OCI-LY1 (cell line): ENCODE results near the gene ARHGAP25.

Experiments used
- H2AFZ ChIP-seq: fragments of 200-600 bp; sonication (generic), shearing (Covaris generic); 2 replicates; pipeline ENCODE4 v1.6.0; 2014; ENCODE audit warnings: antibody characterized with exemption, mild to moderate bottlenecking, low read length
- H3F3A ChIP-seq: fragments of 200-600 bp; sonication (generic), shearing (Covaris generic); 2 replicates; pipeline ENCODE4 v1.6.0; 2014; ENCODE audit warnings: mild to moderate bottlenecking, antibody characterized with exemption, low read length, moderate library complexity; ENCODE audit not compliant: insufficient read depth
- H3K27ac ChIP-seq: fragments of 200-600 bp; sonication (generic); 2 replicates; pipeline ENCODE4 v1.5.1; 2014; ENCODE audit warnings: low read length, mixed run types, mild to moderate bottlenecking, low read depth; ENCODE audit not compliant: poor library complexity, severe bottlenecking
- H3K27me3 ChIP-seq: fragments of 200-600 bp; sonication (generic); 2 replicates; pipeline ENCODE4 v1.6.0; 2014; ENCODE audit warnings: antibody characterized with exemption, mild to moderate bottlenecking, low read length, moderate library complexity; ENCODE audit not compliant: insufficient read depth
- H3K36me3 ChIP-seq: fragments of 200-600 bp; sonication (generic); 2 replicates; pipeline ENCODE4 v1.6.1; 2014; ENCODE audit warnings: mild to moderate bottlenecking, antibody characterized with exemption, low read length, moderate library complexity, mixed read lengths; ENCODE audit not compliant: insufficient read depth
- H3K4me1 ChIP-seq: fragments of 200-600 bp; sonication (generic); 2 replicates; pipeline ENCODE4 v1.5.1; 2014; ENCODE audit warnings: mild to moderate bottlenecking, low read length, moderate library complexity; ENCODE audit not compliant: insufficient read depth, severe bottlenecking
- H3K4me2 ChIP-seq: fragments of 200-600 bp; sonication (generic), shearing (Covaris generic); 2 replicates; pipeline ENCODE4 v1.6.1; 2014; ENCODE audit warnings: low read length
- H3K4me3 ChIP-seq: fragments of 200-600 bp; sonication (generic); 2 replicates; pipeline ENCODE4 v1.5.1; 2014; ENCODE audit warnings: low read length, low read depth, mild to moderate bottlenecking, mixed read lengths; ENCODE audit not compliant: poor library complexity, severe bottlenecking
- H3K79me2 ChIP-seq: fragments of 200-600 bp; shearing (Covaris generic); 2 replicates; pipeline ENCODE4 v1.6.1; 2016; ENCODE audit warnings: mixed run types, low read length, mixed read lengths; ENCODE audit not compliant: insufficient read depth
- H3K9ac ChIP-seq: fragments of 200-600 bp; sonication (generic), shearing (Covaris generic); 2 replicates; pipeline ENCODE4 v1.6.1; 2014; ENCODE audit warnings: mild to moderate bottlenecking, low read length, mixed read lengths
- H3K9me2 ChIP-seq: fragments of 200-600 bp; sonication (generic), shearing (Covaris generic); 2 replicates; pipeline ENCODE4 v1.6.1; 2014; ENCODE audit warnings: low read depth, mild to moderate bottlenecking, low read length, mixed read lengths
- H3K9me3 ChIP-seq: fragments of 200-600 bp; shearing (Covaris generic); 2 replicates; pipeline ENCODE4 v1.6.1; 2014; ENCODE audit warnings: low read length, mixed read lengths
- H4K20me1 ChIP-seq: fragments of 200-600 bp; sonication (generic), shearing (Covaris generic); 2 replicates; pipeline ENCODE4 v1.6.0; 2016; ENCODE audit warnings: mild to moderate bottlenecking, low read length; ENCODE audit not compliant: insufficient read depth
- EZH2 ChIP-seq: fragments of 200-600 bp; sonication (generic), shearing (Covaris generic); IDR thresholded peaks from 2 replicates; pipeline ENCODE4 v1.8.0; 2017; ENCODE audit warnings: borderline replicate concordance, mixed run types, mild to moderate bottlenecking, antibody characterized with exemption, low read length, moderate library complexity, mixed read lengths
- TF ChIP-seq, protein P1 (sequence below): fragments of 200-600 bp; sonication (generic), shearing (Covaris generic); IDR thresholded peaks from 2 replicates; pipeline ENCODE4 v1.5.1; 2017; ENCODE audit warnings: mild to moderate bottlenecking, antibody characterized with exemption, low read length, moderate library complexity, mixed read lengths

ARHGAP25 gene

DNA sequence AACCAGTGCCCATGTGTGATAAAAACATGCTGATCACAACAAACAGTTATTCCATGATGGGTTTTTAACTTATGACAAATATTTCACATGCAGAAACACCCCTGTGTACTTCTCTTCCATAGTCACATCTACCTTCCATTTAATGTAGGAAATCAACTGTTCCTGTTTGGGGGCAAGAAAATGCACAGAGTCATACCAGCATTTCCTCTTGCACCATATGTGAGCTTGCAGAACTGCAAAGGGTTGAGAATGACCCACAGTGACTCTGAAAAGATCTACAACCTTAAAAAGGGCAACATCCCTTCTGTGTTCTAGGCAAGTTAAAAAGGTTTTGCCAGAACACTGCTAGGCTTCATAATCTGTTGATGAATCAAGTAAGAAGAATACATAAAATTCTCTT, 126.7 kb downstream of the ARHGAP25 start:
- no peak overlapping the region for H3K4me3 ChIP-seq
- no peak overlapping the region for H2AFZ ChIP-seq
- H3K9me2 ChIP-seq = no peaks in the 10 kb centered on the region
- H3K9me3 ChIP-seq = no peaks in the 10 kb centered on the region
- H4K20me1 ChIP-seq = no peaks in the 10 kb centered on the region
- H3K4me1 ChIP-seq = no peaks in the 10 kb centered on the region
- no peak overlapping the region for H3K4me2 ChIP-seq
- no peaks in the 10 kb centered on the region for H3K27me3 ChIP-seq
- H3K79me2 ChIP-seq = no peaks in the 10 kb centered on the region
- no peak overlapping the region for H3K9ac ChIP-seq
- TF ChIP-seq, protein P1, sequence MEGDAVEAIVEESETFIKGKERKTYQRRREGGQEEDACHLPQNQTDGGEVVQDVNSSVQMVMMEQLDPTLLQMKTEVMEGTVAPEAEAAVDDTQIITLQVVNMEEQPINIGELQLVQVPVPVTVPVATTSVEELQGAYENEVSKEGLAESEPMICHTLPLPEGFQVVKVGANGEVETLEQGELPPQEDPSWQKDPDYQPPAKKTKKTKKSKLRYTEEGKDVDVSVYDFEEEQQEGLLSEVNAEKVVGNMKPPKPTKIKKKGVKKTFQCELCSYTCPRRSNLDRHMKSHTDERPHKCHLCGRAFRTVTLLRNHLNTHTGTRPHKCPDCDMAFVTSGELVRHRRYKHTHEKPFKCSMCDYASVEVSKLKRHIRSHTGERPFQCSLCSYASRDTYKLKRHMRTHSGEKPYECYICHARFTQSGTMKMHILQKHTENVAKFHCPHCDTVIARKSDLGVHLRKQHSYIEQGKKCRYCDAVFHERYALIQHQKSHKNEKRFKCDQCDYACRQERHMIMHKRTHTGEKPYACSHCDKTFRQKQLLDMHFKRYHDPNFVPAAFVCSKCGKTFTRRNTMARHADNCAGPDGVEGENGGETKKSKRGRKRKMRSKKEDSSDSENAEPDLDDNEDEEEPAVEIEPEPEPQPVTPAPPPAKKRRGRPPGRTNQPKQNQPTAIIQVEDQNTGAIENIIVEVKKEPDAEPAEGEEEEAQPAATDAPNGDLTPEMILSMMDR = no peak
- H3F3A ChIP-seq = no peaks in the 10 kb centered on the region
- H3K27ac ChIP-seq = no peak overlapping the region
- H3K36me3 ChIP-seq = no peaks in the 10 kb centered on the region

GRCh38 chr2:68862889-68863288, 128.3 kb downstream of the ARHGAP25 start:
- no peaks in the 10 kb centered on the region for H4K20me1 ChIP-seq
- no peaks in the 10 kb centered on the region for H3K36me3 ChIP-seq
- H3F3A ChIP-seq = no peaks in the 10 kb centered on the region
- H3K4me2 ChIP-seq = no peak overlapping the region
- no peak overlapping the region for H2AFZ ChIP-seq
- H3K9me3 ChIP-seq = no peaks in the 10 kb centered on the region
- no peaks in the 10 kb centered on the region for H3K27me3 ChIP-seq
- no peak overlapping the region for H3K9ac ChIP-seq
- H3K4me3 ChIP-seq = no peak overlapping the region
- TF ChIP-seq, protein P1 = no peak
- no peak for TF ChIP-seq EZH2
- no peak overlapping the region for H3K27ac ChIP-seq
- H3K79me2 ChIP-seq = no peaks in the 10 kb centered on the region
- no peaks in the 10 kb centered on the region for H3K4me1 ChIP-seq
- no peaks in the 10 kb centered on the region for H3K9me2 ChIP-seq

DNA sequence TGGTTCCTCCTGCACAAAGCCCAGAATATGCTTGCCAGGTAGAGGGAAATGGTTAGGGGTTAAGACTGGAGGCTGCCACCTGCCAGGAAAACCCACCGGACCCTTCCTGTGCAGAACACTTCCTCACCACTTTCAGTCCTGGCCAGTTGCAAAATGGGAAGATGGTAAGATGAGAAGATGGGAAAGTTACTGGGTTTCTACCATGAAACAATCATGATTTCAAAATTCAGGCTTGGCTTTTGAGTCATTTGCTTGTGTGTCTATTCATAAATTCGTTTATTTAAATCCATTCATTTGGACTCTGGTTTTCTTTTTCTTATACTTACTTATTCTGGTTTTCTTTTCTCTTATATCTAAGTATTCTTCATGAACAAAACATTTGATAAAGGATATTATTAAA, 129.4 kb downstream of the ARHGAP25 start:
- no peak for TF ChIP-seq EZH2
- TF ChIP-seq, protein P1 = no peak
- no peak overlapping the region for H3K4me3 ChIP-seq
- no peak overlapping the region for H3K9ac ChIP-seq
- no peaks in the 10 kb centered on the region for H3K27me3 ChIP-seq
- no peak overlapping the region for H3K27ac ChIP-seq
- no peaks in the 10 kb centered on the region for H3K9me3 ChIP-seq
- H3K4me2 ChIP-seq = no peak overlapping the region
- H3K36me3 ChIP-seq = no peaks in the 10 kb centered on the region
- no peaks in the 10 kb centered on the region for H3K4me1 ChIP-seq
- no peak overlapping the region for H2AFZ ChIP-seq
- no peaks in the 10 kb centered on the region for H3K9me2 ChIP-seq
- no peaks in the 10 kb centered on the region for H3K79me2 ChIP-seq
- H4K20me1 ChIP-seq = no peaks in the 10 kb centered on the region
- no peaks in the 10 kb centered on the region for H3F3A ChIP-seq
